Lower leg skin (tissue), 4 donors: Measurements from ENCODE around the gene ACOX1. TPM values are rescaled to one million over a fixed set of nuclear protein-coding genes. Genes with fewer than 3 reads are reported as not detected.

Experiments
- DNase-seq, 2 donors: peaks; one replicate each; pipeline ENCODE4 v3.0.0-alpha.2; 2019; ENCODE audit warnings: low spot score in 2 of 2
- H3K4me3 ChIP-seq: fragments of 200-600 bp; sonication (generic); 2 replicates; pipeline ENCODE4 v1.5.1; 2017; ENCODE audit warnings: mild to moderate bottlenecking, low read depth; ENCODE audit not compliant: poor library complexity, severe bottlenecking
- POLR2A ChIP-seq, 2 donors: fragments of 450-650 bp; IDR thresholded peaks; one replicate each; pipeline ENCODE4 v1.6.1; 2016 to 2017; ENCODE audit warnings: antibody characterized with exemption in 2 of 2, mild to moderate bottlenecking in 1 of 2, moderate library complexity in 1 of 2
- WGBS, 2 donors: methylation state at CpG; one replicate each; pipeline ENCODE4 v1.1.5; 2018; 5-methylcytosine and 5-hydroxymethylcytosine counted together
- intact Hi-C: fragments of 100-400 bp; cut with DNase I; formaldehyde crosslinking; loops from one replicate; pipeline ENCODE4 v1.15.0; 2023; ENCODE audit warnings: low total_unique reads
- total RNA-seq, 4 donors: library from RNA; depleted of rRNA; stranded (reverse); fragments of >200 nt; gene quantifications; one replicate each; pipeline ENCODE4 v1.1.0, GENCODE V29; 2016
- TF ChIP-seq, protein P1 (sequence below), 3 donors: fragments of 450-650 bp; IDR thresholded peaks; one replicate each; pipeline ENCODE4 v1.5.1; 2016; ENCODE audit warnings: antibody characterized with exemption in 3 of 3, mild to moderate bottlenecking in 3 of 3, moderate library complexity in 2 of 3

The ACOX1 gene
- total RNA-seq, 4 donors from 2014 or later = 71.2 to 102 (median 81.3) TPM

DNA sequence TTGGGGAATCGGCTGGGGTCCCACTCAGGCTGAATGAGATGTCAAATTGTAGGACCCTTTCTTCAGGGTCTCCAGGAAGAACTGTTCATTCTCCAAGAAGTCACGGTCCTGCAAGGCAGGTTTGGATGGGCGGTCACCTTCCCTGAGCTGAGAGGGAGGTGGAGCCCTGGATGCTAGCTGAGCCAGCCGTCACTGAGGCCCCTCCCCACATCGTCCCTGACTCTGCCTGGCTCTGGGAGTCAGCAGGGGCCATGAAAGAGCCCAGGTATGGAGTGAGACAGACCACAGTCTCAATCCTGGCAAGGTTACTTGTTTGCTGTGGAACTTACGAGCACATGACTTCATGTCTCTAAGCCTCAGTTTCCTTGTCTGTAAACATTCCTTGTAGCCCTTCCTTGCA lies 68.3 kb downstream of the ACOX1 start:
- TF ChIP-seq, protein P1, sequence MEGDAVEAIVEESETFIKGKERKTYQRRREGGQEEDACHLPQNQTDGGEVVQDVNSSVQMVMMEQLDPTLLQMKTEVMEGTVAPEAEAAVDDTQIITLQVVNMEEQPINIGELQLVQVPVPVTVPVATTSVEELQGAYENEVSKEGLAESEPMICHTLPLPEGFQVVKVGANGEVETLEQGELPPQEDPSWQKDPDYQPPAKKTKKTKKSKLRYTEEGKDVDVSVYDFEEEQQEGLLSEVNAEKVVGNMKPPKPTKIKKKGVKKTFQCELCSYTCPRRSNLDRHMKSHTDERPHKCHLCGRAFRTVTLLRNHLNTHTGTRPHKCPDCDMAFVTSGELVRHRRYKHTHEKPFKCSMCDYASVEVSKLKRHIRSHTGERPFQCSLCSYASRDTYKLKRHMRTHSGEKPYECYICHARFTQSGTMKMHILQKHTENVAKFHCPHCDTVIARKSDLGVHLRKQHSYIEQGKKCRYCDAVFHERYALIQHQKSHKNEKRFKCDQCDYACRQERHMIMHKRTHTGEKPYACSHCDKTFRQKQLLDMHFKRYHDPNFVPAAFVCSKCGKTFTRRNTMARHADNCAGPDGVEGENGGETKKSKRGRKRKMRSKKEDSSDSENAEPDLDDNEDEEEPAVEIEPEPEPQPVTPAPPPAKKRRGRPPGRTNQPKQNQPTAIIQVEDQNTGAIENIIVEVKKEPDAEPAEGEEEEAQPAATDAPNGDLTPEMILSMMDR (IDR thresholded peaks at IDR 0.05) = no peak
- no peak for TF ChIP-seq POLR2A (IDR thresholded peaks at IDR 0.05)
- 56 to 62% methylated on average over 6 of the region's 6 CpGs for WGBS, 2 donors
- H3K4me3 ChIP-seq = no peak overlapping the region
- intact Hi-C loops = no loop called here
- DNase-seq = no peak

DNA sequence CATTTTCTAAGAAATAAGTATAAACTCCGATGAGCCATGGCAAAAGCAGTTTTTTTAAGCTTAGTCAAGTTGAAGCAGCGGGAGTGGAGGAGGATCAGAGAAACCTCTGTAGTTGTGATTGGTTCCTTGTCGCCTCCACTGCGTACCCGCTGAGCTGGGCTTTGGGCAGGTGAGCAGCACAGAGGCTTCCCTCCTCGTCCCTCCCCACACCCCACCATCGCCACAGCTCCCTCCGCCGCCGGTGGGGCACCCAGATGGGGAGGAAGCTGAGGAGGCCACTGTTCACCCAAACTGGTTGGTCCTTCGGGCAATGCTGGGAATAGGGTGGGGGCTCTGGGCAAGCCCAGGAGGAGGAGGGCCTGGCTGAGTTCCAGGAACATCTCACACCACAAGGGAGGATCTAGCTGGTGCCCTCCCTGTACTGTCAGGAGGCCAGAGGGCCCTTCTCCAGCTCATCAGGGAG lies 69.1 kb downstream of the ACOX1 start:
- intact Hi-C loops = loop anchor here (5.0 kb wide), 1 partner anchor 97 kb away; no protein-coding TSS in a partner anchor
- DNase-seq = peak in 1 of 2 donors; percentile 62
- TF ChIP-seq, protein P1 (IDR thresholded peaks at IDR 0.05) = no peak
- 28 to 30% methylated on average over 11 of the region's 11 CpGs for WGBS, 2 donors
- no peak overlapping the region for H3K4me3 ChIP-seq

DNA sequence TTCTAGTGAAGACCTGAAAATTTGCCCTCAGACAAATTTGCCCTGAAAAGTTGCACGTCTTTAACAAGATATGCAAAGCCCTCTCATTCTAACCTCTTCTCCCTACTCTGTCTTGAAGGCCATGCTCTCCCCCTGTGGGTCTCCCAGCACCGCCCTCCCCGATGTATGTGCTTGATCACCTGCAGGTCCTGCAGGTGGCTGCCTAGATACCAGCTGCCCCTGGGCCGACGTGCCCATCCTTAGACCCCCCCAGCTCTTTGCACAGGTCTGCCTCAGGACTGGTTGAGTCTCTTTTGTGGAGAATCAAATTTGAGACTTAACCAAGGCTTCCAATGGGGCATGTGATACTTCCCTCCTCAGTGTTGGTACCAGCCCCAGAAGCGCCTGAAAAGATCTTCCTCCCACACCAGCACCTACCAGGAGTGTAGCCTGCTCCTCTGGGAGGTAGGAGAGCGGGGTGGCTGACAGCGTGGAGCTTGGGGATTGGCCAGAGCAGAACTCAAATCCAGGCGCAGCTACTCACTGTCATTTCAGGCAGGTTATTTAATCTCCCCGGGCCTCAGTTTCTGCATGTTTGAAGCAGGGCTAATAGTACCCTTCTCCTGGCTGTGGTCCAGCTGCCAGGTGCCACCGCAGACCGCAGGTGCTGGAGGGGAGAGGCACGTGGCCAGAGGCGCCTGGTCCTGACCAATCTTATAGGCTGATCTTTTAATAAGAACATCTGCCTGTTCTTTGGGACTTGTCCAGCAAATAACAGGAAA lies 69.7 kb downstream of the ACOX1 start:
- no peak overlapping the region for H3K4me3 ChIP-seq
- no peak for DNase-seq
- WGBS, 2 donors = 51 to 59% methylated on average over 14 of the region's 14 CpGs
- intact Hi-C loops = loop anchor here (5.0 kb wide), 1 partner anchor 98 kb away; no protein-coding TSS in a partner anchor
- no peak for TF ChIP-seq POLR2A (IDR thresholded peaks at IDR 0.05)

DNA sequence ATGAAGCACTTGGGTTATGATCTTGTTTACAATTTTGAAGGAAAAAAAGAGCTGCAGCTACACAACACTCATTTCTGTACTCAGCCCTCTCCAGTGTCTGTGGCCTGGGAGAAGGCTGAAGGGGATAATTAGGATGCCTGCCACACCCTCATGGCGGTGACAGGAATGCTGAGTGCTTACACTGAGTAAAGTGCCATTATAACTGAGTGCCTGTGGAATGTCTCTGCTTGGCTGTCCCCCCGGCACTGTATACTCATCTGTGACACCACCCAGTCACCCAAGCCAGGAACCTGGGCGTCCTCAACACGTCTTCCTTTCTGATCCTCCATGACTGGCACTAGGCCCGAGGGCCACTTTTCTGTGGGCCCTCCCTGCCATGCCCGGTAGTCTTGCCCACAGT lies 70.8 kb downstream of the ACOX1 start:
- TF ChIP-seq, protein P1 (IDR thresholded peaks at IDR 0.05) = no peak
- TF ChIP-seq POLR2A (IDR thresholded peaks at IDR 0.05) = no peak
- peak in 1 of 2 donors; percentile 72 for DNase-seq
- intact Hi-C loops = loop anchor here (5.0 kb wide), 1 partner anchor 99 kb away; no protein-coding TSS in a partner anchor

DNA sequence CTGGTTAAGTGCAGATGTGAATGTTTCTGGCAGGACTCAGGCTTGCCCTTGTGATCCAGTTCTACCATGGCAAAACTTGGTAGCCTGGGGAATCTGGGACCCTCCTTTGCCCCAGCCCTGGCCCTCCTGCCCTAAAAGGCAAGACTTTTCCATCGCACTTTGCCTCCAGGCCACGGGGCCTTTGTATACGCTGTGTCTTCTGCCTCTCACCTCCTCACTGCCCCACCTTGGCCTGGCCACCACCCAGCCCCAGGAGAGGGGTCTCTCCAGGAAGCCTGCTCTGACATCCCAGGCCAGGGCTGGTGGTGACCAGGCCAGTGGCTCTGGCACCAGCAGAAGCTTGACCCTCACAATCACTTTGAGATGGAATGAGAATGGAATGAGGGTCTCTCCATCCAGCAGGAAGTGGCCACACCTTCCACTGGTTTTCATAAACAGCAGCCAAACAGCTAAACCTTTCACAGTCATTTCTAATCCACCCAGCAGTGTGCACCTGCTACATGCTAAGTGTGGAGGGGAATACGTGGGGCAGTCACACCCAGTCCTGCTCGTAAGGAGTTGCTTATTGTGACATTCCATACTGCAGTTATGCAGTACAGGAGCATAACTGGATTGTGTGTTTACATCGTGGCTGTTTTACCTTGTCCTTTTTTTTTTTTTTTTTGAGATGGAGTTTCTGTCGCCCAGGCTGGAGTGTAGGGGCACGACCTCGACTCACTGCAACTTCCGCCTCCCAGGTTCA lies 72.7 kb downstream of the ACOX1 start:
- no peak for TF ChIP-seq POLR2A (IDR thresholded peaks at IDR 0.05)
- TF ChIP-seq, protein P1 (IDR thresholded peaks at IDR 0.05) = no peak
- no peak for DNase-seq
- intact Hi-C loops = loop anchor here (5.0 kb wide), 1 partner anchor 101 kb away; no protein-coding TSS in a partner anchor
- no peak overlapping the region for H3K4me3 ChIP-seq
- 67 to 72% methylated on average over 10 of the region's 10 CpGs for WGBS, 2 donors

More for the DNA sequence above, 70.8 kb downstream of the ACOX1 start:
- 26 to 53% methylated on average over 6 of the region's 6 CpGs for WGBS, 2 donors
- H3K4me3 ChIP-seq = no peak overlapping the region
